Brain microvascular endothelial cell (primary cell): ENCODE results near the gene MEGF10.

Source experiments
- DNase-seq: peaks from one replicate; pipeline ENCODE4 v3.0.0-alpha.2; 2020
- H3K27ac ChIP-seq: fragments of 250-450 bp; sonication (Bioruptor Pico); 2 replicates; pipeline ENCODE4 v1.5.1; 2020; ENCODE audit warnings: mild to moderate bottlenecking, moderate library complexity
- H3K27me3 ChIP-seq: fragments of 250-450 bp; sonication (Bioruptor Pico); replicated peaks from 2 replicates; pipeline ENCODE4 v1.5.1; 2020; ENCODE audit warnings: mild to moderate bottlenecking
- H3K36me3 ChIP-seq: fragments of 250-450 bp; sonication (Bioruptor Pico); replicated peaks from 2 replicates; pipeline ENCODE4 v1.5.1; 2020; ENCODE audit warnings: mild to moderate bottlenecking
- H3K4me3 ChIP-seq: 2 replicates; pipeline ENCODE4 v1.5.1; 2011; ENCODE audit warnings: low read depth, mild to moderate bottlenecking, control low read depth, low read length, moderate library complexity
- in situ Hi-C: cut with HindIII; loops from 2 replicates; pipeline ENCODE4 v1.10.0; 2017; ENCODE audit warnings: low sequenced_read_pairs, low pct_ligation_motif_present
- TF ChIP-seq, protein P1 (sequence below): IDR thresholded peaks from 2 replicates; pipeline ENCODE4 v1.5.1; 2011; ENCODE audit warnings: low read depth, mild to moderate bottlenecking, moderate library complexity, low read length, control low read depth, inconsistent platforms; ENCODE audit errors: missing control alignments

MEGF10 gene

GRCh38 chr5:127426661-127427060, 136.1 kb downstream of the MEGF10 start:
- Histone ChIP-seq H3K27ac (no peak overlapping the region), H3K4me3 (no peak overlapping the region), H3K27me3 (no peaks in the 10 kb centered on the region), H3K36me3 (no peaks in the 10 kb centered on the region)
- TF ChIP-seq, protein P1, sequence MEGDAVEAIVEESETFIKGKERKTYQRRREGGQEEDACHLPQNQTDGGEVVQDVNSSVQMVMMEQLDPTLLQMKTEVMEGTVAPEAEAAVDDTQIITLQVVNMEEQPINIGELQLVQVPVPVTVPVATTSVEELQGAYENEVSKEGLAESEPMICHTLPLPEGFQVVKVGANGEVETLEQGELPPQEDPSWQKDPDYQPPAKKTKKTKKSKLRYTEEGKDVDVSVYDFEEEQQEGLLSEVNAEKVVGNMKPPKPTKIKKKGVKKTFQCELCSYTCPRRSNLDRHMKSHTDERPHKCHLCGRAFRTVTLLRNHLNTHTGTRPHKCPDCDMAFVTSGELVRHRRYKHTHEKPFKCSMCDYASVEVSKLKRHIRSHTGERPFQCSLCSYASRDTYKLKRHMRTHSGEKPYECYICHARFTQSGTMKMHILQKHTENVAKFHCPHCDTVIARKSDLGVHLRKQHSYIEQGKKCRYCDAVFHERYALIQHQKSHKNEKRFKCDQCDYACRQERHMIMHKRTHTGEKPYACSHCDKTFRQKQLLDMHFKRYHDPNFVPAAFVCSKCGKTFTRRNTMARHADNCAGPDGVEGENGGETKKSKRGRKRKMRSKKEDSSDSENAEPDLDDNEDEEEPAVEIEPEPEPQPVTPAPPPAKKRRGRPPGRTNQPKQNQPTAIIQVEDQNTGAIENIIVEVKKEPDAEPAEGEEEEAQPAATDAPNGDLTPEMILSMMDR = no peak
- DNase-seq = no peak
- in situ Hi-C loops = no loop called here

- DNase-seq = no peak
- no peaks in the 10 kb centered on the region for H3K36me3 ChIP-seq
- no peak overlapping the region for H3K4me3 ChIP-seq
- in situ Hi-C loops = no loop called here
- H3K27ac ChIP-seq = no peak overlapping the region
- no peaks in the 10 kb centered on the region for H3K27me3 ChIP-seq
- TF ChIP-seq, protein P1 = no peak
Measured at GRCh38 chr5:127428276-127428675, 137.7 kb downstream of the MEGF10 start.

DNA sequence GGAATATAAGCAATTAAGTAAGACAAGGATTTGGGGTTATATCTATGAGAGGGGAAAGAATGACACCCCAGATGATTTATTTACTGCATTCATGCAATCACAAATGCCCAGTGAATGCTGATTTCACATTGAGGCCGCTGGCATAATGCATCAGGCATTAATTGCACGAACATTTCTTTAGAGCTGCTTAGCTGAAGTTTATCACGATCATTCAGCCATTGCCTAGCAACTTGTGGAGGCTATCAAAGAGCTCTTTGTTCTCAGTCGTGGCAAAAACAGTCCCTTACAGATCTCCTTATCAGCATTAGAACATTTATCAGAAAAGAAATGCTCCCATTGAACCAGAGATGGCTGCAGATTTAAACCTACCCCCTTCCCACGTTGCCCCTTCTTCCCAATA, 138.2 kb downstream of the MEGF10 start:
- TF ChIP-seq, protein P1 = no peak
- Histone ChIP-seq H3K27ac (no peak overlapping the region), H3K4me3 (no peak overlapping the region), H3K27me3 (no peaks in the 10 kb centered on the region), H3K36me3 (no peaks in the 10 kb centered on the region)
- in situ Hi-C loops = no loop called here
- DNase-seq = no peak

DNA sequence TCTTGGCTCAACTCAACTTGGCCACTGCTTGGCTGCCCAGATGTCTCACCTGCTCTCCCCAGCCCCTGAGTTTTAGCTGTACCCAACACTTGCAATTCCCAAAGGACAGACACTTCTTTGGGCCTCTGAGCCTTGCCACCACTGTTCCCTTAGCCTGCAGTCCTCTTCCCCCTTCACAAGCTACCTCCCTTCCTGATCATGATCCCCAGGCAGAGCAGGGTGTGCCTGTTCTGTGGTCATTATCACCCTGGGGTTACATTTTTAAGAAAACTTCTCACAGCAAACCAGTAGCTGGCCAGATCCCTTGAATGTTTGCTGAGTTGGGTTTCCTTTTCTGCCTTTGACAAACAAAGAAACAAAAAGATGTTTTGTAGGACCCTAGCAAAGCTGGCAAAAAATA, 139.3 kb downstream of the MEGF10 start:
- TF ChIP-seq, protein P1 = no peak
- no peak overlapping the region for H3K4me3 ChIP-seq
- no peaks in the 10 kb centered on the region for H3K27me3 ChIP-seq
- no peak for DNase-seq
- in situ Hi-C loops = no loop called here
- no peak overlapping the region for H3K27ac ChIP-seq
- H3K36me3 ChIP-seq = no peaks in the 10 kb centered on the region

DNA sequence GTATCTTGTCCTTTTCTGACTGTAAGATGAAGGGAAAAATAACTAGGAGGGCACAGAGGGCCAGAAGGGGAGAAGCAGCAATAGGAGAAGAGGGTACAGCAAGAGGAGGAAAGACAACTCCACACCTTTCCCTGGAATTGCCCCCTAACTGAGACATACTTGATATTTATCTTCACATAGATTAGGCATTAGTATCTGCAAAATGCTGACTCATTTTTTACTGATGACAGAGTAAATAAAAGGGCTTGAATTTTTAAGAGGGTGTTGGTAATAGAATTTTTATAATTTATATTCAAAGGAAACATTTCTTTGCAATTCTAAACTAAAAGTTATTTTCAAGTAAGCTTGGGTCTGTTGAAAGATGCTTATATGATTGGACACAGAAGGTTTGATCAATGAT, 140.0 kb downstream of the MEGF10 start:
- no peak overlapping the region for H3K4me3 ChIP-seq
- H3K27ac ChIP-seq = no peak overlapping the region
- H3K36me3 ChIP-seq = no peaks in the 10 kb centered on the region
- no peaks in the 10 kb centered on the region for H3K27me3 ChIP-seq
- TF ChIP-seq, protein P1 = no peak
- no peak for DNase-seq
- in situ Hi-C loops = no loop called here

DNA sequence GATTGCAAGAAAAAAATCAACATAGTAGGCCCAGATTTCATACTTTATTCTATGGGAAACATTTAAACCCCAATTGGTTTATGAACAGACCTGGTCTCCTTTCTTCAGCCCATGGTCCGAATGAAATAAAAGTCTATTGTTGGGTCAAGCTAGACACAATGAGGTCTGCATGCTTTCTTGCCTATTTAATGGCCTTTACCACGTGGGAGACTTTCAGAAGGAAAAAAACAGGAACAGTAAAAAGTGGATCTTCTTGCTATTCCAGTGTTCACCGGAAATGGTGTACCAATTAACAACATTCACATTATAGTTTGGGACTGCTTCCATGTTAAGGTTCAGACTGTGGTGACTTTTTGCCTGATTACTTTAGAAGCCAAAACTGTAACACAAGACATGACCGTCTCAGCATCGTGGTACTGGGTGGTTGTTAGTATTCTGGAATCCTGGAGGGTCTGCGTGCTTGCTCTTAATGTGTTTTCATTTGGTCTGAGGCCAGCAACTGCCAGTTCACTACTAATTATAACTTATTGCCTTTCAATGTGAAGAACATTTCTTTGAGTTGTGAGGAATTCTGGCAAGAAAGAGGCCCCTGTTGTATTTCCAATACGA, 141.5 kb downstream of the MEGF10 start:
- Histone ChIP-seq H3K4me3 (no peak overlapping the region), H3K36me3 (no peaks in the 10 kb centered on the region), H3K27me3 (no peaks in the 10 kb centered on the region), H3K27ac (no peak overlapping the region)
- DNase-seq = no peak
- in situ Hi-C loops = no loop called here
- TF ChIP-seq, protein P1 = no peak
